NB4 (cell line): ENCODE data around the gene MRM1.

Experiments
- MYC ChIP-seq: IDR thresholded peaks from 2 replicates; pipeline ENCODE4 v1.6.1; 2011; ENCODE audit warnings: low read depth, low read length
- TF ChIP-seq, protein P1 (sequence below): IDR thresholded peaks from one replicate; pipeline ENCODE4 v1.5.1; 2012; ENCODE audit warnings: low read depth, low read length

- TF ChIP-seq, protein P1, sequence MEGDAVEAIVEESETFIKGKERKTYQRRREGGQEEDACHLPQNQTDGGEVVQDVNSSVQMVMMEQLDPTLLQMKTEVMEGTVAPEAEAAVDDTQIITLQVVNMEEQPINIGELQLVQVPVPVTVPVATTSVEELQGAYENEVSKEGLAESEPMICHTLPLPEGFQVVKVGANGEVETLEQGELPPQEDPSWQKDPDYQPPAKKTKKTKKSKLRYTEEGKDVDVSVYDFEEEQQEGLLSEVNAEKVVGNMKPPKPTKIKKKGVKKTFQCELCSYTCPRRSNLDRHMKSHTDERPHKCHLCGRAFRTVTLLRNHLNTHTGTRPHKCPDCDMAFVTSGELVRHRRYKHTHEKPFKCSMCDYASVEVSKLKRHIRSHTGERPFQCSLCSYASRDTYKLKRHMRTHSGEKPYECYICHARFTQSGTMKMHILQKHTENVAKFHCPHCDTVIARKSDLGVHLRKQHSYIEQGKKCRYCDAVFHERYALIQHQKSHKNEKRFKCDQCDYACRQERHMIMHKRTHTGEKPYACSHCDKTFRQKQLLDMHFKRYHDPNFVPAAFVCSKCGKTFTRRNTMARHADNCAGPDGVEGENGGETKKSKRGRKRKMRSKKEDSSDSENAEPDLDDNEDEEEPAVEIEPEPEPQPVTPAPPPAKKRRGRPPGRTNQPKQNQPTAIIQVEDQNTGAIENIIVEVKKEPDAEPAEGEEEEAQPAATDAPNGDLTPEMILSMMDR: no peak
- no peak for TF ChIP-seq MYC
These were observed 56.0 kb downstream of the MRM1 start for GRCh38 chr17:36657390-36657762.
